ENCODE results near the gene SLC27A5.

DNA sequence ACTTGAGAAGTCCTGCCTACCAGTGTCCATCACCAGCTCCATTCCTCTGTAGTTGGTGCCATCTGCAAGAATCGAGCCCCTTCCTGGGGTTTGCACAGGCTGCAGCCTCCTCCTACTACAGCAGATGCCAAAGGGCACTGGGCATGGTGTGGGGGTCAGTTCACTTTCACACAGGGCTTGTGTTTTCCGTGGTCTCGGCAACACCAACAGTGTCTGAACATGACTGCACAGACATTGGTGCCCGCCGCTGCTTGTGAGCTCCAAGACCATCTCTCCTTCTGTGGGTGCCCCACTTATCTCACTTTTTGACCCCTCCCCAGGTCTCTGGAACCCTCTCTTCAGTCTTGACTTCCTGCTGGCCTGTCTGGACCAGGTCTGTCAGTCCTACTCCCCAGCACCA, 20.4 kb downstream of the SLC27A5 start:
- TF ChIP-seq, protein P1, sequence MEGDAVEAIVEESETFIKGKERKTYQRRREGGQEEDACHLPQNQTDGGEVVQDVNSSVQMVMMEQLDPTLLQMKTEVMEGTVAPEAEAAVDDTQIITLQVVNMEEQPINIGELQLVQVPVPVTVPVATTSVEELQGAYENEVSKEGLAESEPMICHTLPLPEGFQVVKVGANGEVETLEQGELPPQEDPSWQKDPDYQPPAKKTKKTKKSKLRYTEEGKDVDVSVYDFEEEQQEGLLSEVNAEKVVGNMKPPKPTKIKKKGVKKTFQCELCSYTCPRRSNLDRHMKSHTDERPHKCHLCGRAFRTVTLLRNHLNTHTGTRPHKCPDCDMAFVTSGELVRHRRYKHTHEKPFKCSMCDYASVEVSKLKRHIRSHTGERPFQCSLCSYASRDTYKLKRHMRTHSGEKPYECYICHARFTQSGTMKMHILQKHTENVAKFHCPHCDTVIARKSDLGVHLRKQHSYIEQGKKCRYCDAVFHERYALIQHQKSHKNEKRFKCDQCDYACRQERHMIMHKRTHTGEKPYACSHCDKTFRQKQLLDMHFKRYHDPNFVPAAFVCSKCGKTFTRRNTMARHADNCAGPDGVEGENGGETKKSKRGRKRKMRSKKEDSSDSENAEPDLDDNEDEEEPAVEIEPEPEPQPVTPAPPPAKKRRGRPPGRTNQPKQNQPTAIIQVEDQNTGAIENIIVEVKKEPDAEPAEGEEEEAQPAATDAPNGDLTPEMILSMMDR (IDR thresholded peaks at IDR 0.05 in 2 of 3, conservative IDR thresholded peaks at IDR 0.05 in 1 of 3; ENCODE audit: insufficient read depth in 2 of 3, low read depth in 1 of 3, low read length in 3 of 3), result no peak
- TF ChIP-seq POLR2AphosphoS5 (IDR thresholded peaks at IDR 0.05; ENCODE audit: control insufficient read depth, insufficient read depth, low read depth, low read length) (no peak), ZNF140 (CRISPR knock-in tag; IDR thresholded peaks at IDR 0.05) (no peak)
- TF ChIP-seq, protein P2, sequence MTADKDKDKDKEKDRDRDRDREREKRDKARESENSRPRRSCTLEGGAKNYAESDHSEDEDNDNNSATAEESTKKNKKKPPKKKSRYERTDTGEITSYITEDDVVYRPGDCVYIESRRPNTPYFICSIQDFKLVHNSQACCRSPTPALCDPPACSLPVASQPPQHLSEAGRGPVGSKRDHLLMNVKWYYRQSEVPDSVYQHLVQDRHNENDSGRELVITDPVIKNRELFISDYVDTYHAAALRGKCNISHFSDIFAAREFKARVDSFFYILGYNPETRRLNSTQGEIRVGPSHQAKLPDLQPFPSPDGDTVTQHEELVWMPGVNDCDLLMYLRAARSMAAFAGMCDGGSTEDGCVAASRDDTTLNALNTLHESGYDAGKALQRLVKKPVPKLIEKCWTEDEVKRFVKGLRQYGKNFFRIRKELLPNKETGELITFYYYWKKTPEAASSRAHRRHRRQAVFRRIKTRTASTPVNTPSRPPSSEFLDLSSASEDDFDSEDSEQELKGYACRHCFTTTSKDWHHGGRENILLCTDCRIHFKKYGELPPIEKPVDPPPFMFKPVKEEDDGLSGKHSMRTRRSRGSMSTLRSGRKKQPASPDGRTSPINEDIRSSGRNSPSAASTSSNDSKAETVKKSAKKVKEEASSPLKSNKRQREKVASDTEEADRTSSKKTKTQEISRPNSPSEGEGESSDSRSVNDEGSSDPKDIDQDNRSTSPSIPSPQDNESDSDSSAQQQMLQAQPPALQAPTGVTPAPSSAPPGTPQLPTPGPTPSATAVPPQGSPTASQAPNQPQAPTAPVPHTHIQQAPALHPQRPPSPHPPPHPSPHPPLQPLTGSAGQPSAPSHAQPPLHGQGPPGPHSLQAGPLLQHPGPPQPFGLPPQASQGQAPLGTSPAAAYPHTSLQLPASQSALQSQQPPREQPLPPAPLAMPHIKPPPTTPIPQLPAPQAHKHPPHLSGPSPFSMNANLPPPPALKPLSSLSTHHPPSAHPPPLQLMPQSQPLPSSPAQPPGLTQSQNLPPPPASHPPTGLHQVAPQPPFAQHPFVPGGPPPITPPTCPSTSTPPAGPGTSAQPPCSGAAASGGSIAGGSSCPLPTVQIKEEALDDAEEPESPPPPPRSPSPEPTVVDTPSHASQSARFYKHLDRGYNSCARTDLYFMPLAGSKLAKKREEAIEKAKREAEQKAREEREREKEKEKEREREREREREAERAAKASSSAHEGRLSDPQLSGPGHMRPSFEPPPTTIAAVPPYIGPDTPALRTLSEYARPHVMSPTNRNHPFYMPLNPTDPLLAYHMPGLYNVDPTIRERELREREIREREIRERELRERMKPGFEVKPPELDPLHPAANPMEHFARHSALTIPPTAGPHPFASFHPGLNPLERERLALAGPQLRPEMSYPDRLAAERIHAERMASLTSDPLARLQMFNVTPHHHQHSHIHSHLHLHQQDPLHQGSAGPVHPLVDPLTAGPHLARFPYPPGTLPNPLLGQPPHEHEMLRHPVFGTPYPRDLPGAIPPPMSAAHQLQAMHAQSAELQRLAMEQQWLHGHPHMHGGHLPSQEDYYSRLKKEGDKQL (CRISPR knock-in tag; IDR thresholded peaks at IDR 0.05; ENCODE audit: borderline replicate concordance), result no peak
- TF ChIP-seq, protein P3, sequence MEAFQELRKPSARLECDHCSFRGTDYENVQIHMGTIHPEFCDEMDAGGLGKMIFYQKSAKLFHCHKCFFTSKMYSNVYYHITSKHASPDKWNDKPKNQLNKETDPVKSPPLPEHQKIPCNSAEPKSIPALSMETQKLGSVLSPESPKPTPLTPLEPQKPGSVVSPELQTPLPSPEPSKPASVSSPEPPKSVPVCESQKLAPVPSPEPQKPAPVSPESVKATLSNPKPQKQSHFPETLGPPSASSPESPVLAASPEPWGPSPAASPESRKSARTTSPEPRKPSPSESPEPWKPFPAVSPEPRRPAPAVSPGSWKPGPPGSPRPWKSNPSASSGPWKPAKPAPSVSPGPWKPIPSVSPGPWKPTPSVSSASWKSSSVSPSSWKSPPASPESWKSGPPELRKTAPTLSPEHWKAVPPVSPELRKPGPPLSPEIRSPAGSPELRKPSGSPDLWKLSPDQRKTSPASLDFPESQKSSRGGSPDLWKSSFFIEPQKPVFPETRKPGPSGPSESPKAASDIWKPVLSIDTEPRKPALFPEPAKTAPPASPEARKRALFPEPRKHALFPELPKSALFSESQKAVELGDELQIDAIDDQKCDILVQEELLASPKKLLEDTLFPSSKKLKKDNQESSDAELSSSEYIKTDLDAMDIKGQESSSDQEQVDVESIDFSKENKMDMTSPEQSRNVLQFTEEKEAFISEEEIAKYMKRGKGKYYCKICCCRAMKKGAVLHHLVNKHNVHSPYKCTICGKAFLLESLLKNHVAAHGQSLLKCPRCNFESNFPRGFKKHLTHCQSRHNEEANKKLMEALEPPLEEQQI (IDR thresholded peaks at IDR 0.05), result no peak

Data from K562 (cell line).